ENCODE measurements around the gene KCNH1.

Gene KCNH1

GRCh38 chr1:210726621-210727020, 407.3 kb downstream of the KCNH1 start:
- DNase-seq (ENCODE audit: low spot score), result peak; percentile 10
- TF ChIP-seq, protein P1, sequence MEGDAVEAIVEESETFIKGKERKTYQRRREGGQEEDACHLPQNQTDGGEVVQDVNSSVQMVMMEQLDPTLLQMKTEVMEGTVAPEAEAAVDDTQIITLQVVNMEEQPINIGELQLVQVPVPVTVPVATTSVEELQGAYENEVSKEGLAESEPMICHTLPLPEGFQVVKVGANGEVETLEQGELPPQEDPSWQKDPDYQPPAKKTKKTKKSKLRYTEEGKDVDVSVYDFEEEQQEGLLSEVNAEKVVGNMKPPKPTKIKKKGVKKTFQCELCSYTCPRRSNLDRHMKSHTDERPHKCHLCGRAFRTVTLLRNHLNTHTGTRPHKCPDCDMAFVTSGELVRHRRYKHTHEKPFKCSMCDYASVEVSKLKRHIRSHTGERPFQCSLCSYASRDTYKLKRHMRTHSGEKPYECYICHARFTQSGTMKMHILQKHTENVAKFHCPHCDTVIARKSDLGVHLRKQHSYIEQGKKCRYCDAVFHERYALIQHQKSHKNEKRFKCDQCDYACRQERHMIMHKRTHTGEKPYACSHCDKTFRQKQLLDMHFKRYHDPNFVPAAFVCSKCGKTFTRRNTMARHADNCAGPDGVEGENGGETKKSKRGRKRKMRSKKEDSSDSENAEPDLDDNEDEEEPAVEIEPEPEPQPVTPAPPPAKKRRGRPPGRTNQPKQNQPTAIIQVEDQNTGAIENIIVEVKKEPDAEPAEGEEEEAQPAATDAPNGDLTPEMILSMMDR (IDR thresholded peaks at IDR 0.05; ENCODE audit: extremely low read depth, missing control alignments), result no peak

DNA sequence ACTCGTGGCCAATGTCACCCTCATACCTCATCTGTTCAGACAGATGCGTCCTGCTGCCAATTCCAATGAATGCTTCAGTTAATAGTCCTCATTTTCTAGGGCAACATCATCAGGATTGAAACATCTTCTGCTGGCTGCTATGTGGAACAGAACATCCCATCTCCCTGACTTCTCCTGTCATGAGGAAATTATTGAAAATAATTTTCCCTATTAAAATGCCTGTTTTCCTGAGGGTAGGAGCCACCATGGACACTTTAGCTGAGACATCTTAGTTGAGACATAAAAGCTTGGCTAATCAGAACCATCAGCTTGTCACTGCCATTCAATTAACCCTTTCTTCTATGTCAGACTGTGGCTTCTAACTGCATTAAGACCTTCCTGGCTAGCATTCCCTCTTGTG, 409.2 kb downstream of the KCNH1 start:
- TF ChIP-seq, protein P1 (IDR thresholded peaks at IDR 0.05; ENCODE audit: extremely low read depth, missing control alignments), result no peak
- DNase-seq (ENCODE audit: low spot score), result no peak

GRCh38 chr1:210723646-210724045, 410.3 kb downstream of the KCNH1 start:
- TF ChIP-seq, protein P1 (IDR thresholded peaks at IDR 0.05; ENCODE audit: extremely low read depth, missing control alignments), result no peak
- DNase-seq (ENCODE audit: low spot score), result no peak

GRCh38 chr1:210722410-210723081, 411.4 kb downstream of the KCNH1 start:
- DNase-seq (ENCODE audit: low spot score), result no peak
- TF ChIP-seq, protein P1 (IDR thresholded peaks at IDR 0.05; ENCODE audit: extremely low read depth, missing control alignments), result no peak

- no peak for DNase-seq (ENCODE audit: low spot score)
- TF ChIP-seq, protein P1 (IDR thresholded peaks at IDR 0.05; ENCODE audit: extremely low read depth, missing control alignments), result no peak
These were observed 418.9 kb downstream of the KCNH1 start for GRCh38 chr1:210715072-210715471.

GRCh38 chr1:210711825-210712612, 421.9 kb downstream of the KCNH1 start:
- no peak for DNase-seq (ENCODE audit: low spot score)
- TF ChIP-seq, protein P1 (IDR thresholded peaks at IDR 0.05; ENCODE audit: extremely low read depth, missing control alignments), result no peak

- TF ChIP-seq, protein P1 (IDR thresholded peaks at IDR 0.05; ENCODE audit: extremely low read depth, missing control alignments), result no peak
- DNase-seq (ENCODE audit: low spot score), result no peak
These were observed 424.2 kb downstream of the KCNH1 start for GRCh38 chr1:210709701-210710100.
